RCC 7860 (cell line): ENCODE results near the gene NACC1.

Experiments
- DNase-seq: peaks from one replicate; pipeline ENCODE4 v3.0.0-alpha.2; 2015; ENCODE audit warnings: low spot score
- FAIRE-seq: peaks from 2 replicates; lab custom pipeline; 2012; peaks lifted over from hg19 to GRCh38; lab: Jason Lieb, UNC

NACC1 gene

DNA sequence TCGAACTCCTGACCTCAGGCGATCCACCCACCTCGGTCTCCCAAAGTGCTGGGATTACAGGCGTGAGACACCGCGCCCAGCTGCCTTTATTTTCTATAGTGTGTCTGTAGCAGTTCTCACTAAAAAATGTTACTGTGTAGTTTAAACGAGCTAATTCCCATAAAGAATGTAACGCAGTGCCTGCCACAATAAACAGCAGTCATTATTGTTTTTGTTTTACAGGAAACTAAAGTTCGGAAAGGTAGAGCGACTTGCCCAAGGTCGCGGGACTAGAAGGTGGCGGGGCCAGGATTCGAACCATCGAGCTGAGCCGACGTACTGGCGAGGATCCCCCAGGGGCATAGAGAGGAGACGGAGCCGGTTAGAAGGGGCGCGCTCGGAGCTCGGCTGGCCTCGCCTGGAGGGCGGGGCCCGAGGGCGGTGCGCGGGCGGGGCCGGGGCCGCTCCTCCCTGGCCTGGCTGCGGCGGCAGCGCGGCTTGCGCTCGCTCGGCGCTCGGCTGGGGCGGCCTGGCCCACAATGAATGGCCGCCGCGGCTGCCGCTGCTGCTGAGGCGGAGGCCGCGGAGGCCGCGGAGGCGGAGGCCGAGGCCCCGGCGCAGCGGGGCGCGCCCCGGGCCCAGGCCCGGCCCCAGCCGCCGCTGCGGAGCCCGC lies at the start of gene NACC1:
Gene NACC1 (plus strand): TSS at position 493 of the 652 bp plus-strand sequence. CDS start 16,944 bp downstream, outside the sequence.
- no peak for FAIRE-seq
- DNase-seq = peak; percentile 83

- no peak for DNase-seq
- FAIRE-seq = no peak
Observed at GRCh38 chr19:13069415-13070359, 48.4 kb upstream of the NACC1 start.

DNA sequence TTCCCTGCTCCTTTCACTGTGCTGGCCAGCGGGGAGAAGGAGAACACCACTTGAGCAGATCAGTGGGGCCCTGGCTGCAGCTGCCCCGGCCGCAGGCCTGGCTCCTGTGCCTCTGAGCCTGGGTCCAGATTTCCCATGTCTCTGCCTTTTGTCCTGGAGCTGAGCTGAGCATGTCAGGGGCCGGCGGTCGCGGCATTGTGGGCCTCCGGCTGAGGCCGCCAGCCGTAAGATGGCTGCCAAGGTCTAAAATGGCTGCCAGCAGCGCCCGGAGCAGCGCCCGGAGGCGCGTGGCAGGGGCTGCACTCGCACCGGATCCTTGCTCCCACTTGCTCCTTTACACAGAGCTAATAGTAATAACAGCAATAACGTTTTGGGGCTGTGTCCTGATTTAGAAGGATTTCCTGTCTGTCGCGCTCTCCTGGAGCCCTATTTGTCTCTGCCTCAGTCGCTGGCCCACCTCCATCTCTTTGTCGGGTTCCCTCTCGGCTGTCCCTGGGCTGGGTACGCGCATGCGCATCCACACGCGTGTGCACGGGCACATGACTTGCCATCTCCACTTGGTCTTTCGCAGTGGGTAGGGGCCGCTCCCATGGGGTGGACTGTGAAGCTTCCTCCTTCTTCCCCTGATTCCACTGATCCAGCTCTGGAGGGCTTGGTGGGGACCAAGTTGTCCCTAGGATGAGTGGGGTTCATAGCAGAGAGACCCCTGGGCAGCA lies 47.5 kb upstream of the NACC1 start:
- FAIRE-seq (no peak), DNase-seq (no peak)

DNA sequence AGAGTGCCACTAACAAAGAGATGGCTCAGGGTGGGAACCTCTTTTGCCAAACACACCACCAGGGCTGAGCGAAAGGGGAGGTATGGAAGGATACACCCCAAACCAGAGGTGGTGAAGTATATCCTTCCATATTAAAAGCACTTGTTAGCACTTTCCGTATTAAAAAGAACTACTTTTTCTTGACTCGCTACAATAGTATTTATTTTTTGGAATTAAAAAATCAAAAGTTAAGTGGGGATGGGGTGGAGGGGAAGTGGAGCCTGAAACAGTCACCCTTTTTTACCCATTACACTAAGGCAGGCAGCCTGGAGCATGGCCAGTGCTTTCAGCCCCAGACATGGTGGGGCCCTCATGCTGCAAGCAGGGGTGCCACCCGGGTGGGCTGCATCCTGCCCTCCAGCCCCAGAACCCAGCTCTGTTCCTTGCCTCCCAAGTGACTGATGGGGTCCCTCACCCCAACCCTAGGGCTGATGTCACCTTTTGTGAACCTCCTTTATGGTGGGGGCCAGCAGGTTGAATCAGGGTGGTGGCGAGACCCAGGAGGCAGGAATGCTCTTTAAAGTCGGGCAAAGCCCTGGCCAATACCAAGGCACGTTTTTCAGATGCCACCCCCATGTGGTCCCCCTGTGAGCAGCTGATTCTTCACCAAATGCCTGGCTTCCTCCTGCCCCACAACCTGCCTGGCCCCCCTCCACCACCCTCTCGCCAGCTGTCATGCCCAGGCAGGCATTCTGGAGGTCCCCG lies 46.4 kb upstream of the NACC1 start:
- FAIRE-seq (no peak), DNase-seq (no peak)

DNA sequence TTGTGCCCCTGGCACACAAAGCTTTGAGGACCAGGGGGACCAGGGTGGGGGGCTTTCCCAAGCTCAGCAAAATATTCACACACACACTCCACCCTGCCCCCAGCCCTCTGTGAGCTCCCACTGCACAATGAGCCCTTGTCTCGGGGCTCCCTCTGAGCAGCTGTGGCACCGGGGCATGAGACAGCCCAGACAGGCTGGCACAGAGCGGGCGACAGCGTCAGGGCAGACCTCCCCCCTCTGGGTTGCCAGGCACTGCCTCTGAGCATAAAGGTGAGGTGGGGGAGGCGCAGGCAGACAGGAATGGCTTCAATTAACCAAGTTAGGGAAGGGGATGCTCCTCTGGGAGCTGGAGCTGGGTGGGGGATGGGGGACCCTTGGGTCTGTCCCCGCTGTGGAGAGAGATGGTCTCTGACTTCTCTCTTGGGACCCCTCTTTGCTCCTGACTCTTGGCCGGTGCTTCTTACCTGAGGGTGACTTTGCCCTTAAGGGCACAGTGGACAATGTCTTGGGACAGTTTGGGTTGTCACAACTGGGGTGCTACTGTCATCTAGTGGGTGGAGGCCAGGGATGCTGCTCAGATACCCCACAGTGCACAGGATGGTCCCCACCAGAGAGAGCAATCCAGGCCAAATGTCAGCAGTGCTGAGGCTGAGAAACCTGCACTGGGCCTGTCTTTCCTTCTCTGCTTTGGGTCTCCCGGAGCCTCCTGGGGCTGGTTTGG lies 45.7 kb upstream of the NACC1 start:
- FAIRE-seq = no peak
- DNase-seq = no peak

DNA sequence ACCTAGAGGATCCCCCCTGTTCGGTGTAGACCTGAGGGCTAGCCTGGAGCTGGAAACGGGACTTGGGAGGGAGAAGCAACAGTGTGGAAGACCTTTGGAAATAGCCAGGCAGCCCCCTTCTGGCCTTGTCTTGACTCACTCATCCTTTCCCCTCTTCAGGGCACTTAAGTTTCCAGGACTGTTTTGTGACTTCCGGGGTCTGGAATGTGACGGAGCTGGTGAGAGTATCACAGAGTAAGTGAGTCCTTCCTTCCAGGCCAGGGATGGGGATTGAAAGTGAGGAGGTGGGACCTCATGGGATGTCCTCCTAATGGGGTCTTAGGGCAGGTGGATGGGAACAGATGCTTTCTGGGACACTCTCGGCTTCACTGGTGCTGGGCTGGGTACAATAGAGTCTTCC lies 44.8 kb upstream of the NACC1 start:
- FAIRE-seq (no peak), DNase-seq (no peak)

- no peak for FAIRE-seq
- DNase-seq = no peak
Observed at GRCh38 chr19:13074378-13074777, 43.7 kb upstream of the NACC1 start.

DNA sequence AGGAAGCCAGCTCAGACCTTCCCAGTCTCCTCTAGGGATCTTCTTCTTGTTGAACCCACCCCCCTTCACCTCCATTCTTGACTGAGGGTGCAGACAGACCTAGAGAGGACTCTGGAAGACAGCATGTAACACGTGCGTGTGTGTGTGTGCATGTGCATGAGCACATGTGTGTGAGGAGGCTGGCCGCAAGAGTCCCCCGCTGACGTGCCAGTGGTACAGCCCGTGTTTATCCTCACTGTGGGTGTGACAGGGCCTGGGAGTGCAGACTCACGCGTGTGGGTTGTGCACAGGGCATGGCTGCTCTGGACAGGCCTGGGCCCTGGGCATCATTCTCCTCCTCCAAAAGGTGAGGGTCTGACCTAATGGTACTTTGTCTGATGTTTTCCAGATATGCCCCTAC lies 41.7 kb upstream of the NACC1 start:
- FAIRE-seq (no peak), DNase-seq (no peak)

- FAIRE-seq (no peak), DNase-seq (no peak)
Observed at GRCh38 chr19:13076787-13077186, 41.3 kb upstream of the NACC1 start.

GRCh38 chr19:13077240-13077639 lies 40.8 kb upstream of the NACC1 start:
- FAIRE-seq (no peak), DNase-seq (no peak)

DNA sequence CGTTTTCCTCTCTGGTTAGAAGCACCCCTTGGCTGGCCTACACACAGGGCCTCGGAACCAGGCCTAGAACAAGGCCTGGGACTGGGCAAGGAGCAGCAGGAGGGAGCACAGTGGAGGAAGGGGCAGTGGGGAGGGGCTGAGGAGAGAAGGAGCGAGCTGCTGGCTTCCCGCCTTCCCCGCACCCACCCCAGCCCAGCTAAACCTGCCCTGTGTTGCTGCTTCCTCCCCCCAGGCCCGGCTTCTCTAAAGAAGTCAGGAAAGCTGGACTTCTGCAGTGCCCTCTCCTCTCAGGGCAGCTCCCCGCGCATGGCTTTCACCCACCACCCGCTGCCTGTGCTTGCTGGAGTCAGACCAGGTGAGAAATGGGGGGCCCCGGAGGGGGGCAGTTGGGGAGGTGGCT lies 39.7 kb upstream of the NACC1 start:
- FAIRE-seq (no peak), DNase-seq (no peak)

- no peak for DNase-seq
- FAIRE-seq = no peak
Observed at GRCh38 chr19:13078897-13079541, 39.0 kb upstream of the NACC1 start.

GRCh38 chr19:13079542-13079986 lies 38.5 kb upstream of the NACC1 start:
- no peak for DNase-seq
- no peak for FAIRE-seq

GRCh38 chr19:13082192-13083007 lies 35.7 kb upstream of the NACC1 start:
- FAIRE-seq (no peak), DNase-seq (peak; percentile 6)

DNA sequence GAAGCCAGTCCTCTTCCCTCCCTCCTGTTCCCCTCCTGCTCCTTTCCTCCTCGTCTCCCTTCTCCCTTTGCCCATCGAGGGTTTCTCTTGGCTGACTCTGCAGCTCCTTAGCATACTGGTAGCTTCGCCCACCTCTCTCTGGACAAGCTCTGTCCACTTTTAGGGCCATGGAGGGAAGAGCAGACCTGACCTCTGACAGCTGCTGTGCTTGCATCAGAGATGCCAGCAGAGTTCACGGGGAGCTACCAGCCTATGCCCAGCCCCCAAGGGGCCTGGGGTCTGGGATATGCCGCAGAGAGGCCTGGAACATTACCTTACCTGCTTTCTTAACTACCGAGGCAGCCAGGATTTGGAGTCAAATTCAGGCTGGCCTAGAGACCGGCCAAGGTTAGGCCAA lies 35.1 kb upstream of the NACC1 start:
- FAIRE-seq (no peak), DNase-seq (no peak)

- DNase-seq (no peak), FAIRE-seq (no peak)
Observed at GRCh38 chr19:13083627-13084026, 34.4 kb upstream of the NACC1 start.

DNA sequence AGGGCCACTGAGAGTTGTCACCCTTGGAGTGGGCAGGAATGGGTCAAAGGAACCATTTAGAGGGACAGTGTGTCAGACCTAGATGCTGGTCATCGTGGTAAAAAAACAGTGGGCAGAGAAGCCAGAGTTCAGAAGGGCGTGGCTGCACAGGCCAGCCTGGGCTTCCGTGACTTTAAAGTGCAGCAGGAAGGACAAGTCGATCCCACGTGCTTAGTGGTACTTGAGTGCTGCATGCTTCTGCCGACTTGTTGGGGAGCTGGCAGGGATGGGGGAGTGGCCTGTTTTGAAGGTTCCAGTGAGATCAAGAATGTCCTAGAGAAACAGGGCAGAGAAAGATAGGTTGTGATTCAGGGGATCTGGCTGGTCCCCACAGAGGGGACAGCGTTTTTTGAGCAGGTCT lies 32.4 kb upstream of the NACC1 start:
- FAIRE-seq (no peak), DNase-seq (no peak)

DNA sequence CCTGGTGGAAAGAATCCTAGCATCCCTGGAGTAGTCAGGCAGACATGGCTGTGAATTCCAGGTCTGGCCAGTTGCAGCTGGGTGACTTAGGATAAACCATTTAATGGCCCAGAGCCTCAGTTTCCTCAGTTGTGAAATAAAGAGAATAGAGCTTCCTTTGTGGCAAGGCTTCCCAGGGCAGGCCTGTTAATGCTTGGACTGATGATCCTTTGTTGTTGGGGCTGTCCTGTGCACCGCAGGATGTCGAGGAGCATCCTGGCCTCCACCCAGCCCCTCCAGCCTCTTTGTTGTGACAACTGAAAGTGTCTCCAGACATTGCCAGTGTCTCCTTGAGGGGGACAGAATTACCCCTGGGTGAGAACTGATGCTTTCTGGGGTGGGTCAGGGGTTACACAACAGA lies 31.7 kb upstream of the NACC1 start:
- no peak for FAIRE-seq
- no peak for DNase-seq

DNA sequence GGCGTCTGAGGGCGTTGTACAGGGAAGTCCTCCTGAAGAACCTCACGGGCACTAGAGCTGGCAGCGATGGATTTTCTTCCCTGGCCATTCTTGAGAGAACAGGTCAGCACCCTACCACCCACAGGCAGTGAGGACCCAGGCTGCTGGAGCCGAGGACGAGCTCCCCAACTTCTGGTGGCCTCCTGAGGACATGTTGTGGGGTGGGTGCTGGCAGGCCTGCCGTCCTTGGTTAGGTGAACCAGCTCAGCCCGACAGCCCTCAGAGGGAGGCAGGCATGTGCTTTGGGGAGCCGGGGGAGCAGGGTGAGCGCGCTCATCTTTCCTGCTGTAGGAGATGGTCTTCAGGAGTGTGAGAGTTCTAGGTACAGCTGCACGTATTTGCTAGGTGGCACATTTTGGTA lies 30.8 kb upstream of the NACC1 start:
- DNase-seq (no peak), FAIRE-seq (no peak)
